A549 (cell line): ENCODE results near the gene ENTHD1. TPM values are rescaled to one million over a fixed set of nuclear protein-coding genes. Genes with fewer than 3 reads are reported as not detected.

Source experiments
- ATAC-seq, 2 experiments: fragments of 200-7000 bp in 1 of 2; fragments of >200 bp in 1 of 2; cut with Nextera tagmentation in 1 of 2; cut with Tn5 transposase in 1 of 2; 3 replicates each; pipeline versions ENCODE4 v1.8.0 to v1.9.1; 2018 to 2020; ENCODE audit warnings: mild to moderate bottlenecking in 1 of 2, moderate library complexity in 1 of 2
- CTCF ChIA-PET: fragments of 300-600 bp; sonication (Branson Sonifier 250); formaldehyde crosslinking; extraction: SDS; loops from one replicate; lab custom pipeline; 2021; ENCODE audit warnings: antibody characterized with exemption, inconsistent platforms; lab: Yijun Ruan, JAX
- POLR2A ChIA-PET: fragments of 350-600 bp; formaldehyde crosslinking; extraction: SDS; loops from one replicate; lab custom pipeline; 2021; ENCODE audit warnings: antibody characterized with exemption, inconsistent platforms; lab: Yijun Ruan, JAX
- DNase-seq, 2 experiments: peaks; one replicate each; pipeline versions ENCODE4 v3.0.0 to v3.0.0-alpha.2; 2011 to 2016; ENCODE audit warnings: low read depth in 1 of 2, low spot score in 1 of 2
- FAIRE-seq: peaks from 2 replicates; lab custom pipeline; 2011; peaks lifted over from hg19 to GRCh38; lab: Jason Lieb, UNC
- H3K27ac ChIP-seq, 2 experiments: fragments of >200 bp; sonication (Bioruptor Twin); formaldehyde crosslinking; 3 replicates each; pipeline ENCODE4 v1.5.1; 2016 to 2017
- H3K4me1 ChIP-seq: fragments of >200 bp; sonication (Bioruptor Twin); formaldehyde crosslinking; 3 replicates; pipeline ENCODE4 v1.6.1; 2016
- H3K4me2 ChIP-seq: fragments of >200 bp; sonication (Bioruptor Twin); formaldehyde crosslinking; 3 replicates; pipeline ENCODE4 v1.6.1; 2016
- H3K4me3 ChIP-seq: fragments of >200 bp; sonication (Bioruptor Twin); formaldehyde crosslinking; 3 replicates; pipeline ENCODE4 v1.5.1; 2016
- H3K9me3 ChIP-seq: fragments of >200 bp; sonication (Bioruptor Twin); formaldehyde crosslinking; 3 replicates; pipeline ENCODE4 v1.6.1; 2016
- EHF ChIP-seq: fragments of 250-450 bp; sonication (Bioruptor Pico); IDR thresholded peaks from 2 replicates; pipeline ENCODE4 v1.5.0; 2020; ENCODE audit warnings: mild to moderate bottlenecking
- EP300 ChIP-seq, 2 experiments: fragments of >200 bp; sonication (Bioruptor Twin); formaldehyde crosslinking; IDR thresholded peaks; 2 replicates in 1 of 2; 3 replicates in 1 of 2; pipeline ENCODE4 v1.6.1; 2016 to 2017
- KDM5A ChIP-seq: fragments of 200-600 bp; sonication (generic); IDR thresholded peaks from 2 replicates; pipeline ENCODE4 v1.6.1; 2016; ENCODE audit warnings: antibody characterized with exemption, mild to moderate bottlenecking
- MYC ChIP-seq: IDR thresholded peaks from 2 replicates; pipeline ENCODE4 v1.6.1; 2012; ENCODE audit warnings: mild to moderate bottlenecking, inconsistent platforms, low read length, improper control_type of control experiment, borderline replicate concordance
- NFE2L2 ChIP-seq: fragments of 150-350 bp; conservative IDR thresholded peaks from 2 replicates; pipeline ENCODE4 v1.6.1; 2014; ENCODE audit warnings: low read length
- PHF8 ChIP-seq: fragments of 200-600 bp; sonication (generic); IDR thresholded peaks from 2 replicates; pipeline ENCODE4 v1.6.1; 2016; ENCODE audit warnings: low read depth, mild to moderate bottlenecking, antibody characterized with exemption, moderate library complexity, borderline replicate concordance
- POLR2AphosphoS2 ChIP-seq: conservative IDR thresholded peaks from 2 replicates; pipeline ENCODE4 v1.6.1; 2012; ENCODE audit warnings: low read length, improper control_type of control experiment, inconsistent platforms
- TP53 ChIP-seq: fragments of 250-450 bp; sonication (Bioruptor Pico); IDR thresholded peaks from 2 replicates; pipeline ENCODE4 v1.5.0; 2021; ENCODE audit warnings: mild to moderate bottlenecking, moderate library complexity
- ZC3H11A ChIP-seq: fragments of 450-650 bp; IDR thresholded peaks from 2 replicates; pipeline ENCODE4 v1.6.1; 2014; ENCODE audit warnings: antibody characterized with exemption, mild to moderate bottlenecking
- ZFP36 ChIP-seq: fragments of 450-650 bp; IDR thresholded peaks from 2 replicates; pipeline ENCODE4 v1.6.1; 2014; ENCODE audit warnings: borderline replicate concordance; ENCODE audit not compliant: partially characterized antibody
- WGBS: methylation state at CpG from one replicate; pipeline ENCODE4 v1.1.6; 2017; ENCODE audit errors: missing lambda C conversion rate; 5-methylcytosine and 5-hydroxymethylcytosine counted together
- polyA plus RNA-seq, 4 experiments: library from polyadenylated mRNA; depleted of rRNA in 3 of 4; stranded (reverse); fragments of >200 nt; fragmentation: RNase III in 1 of 4; extraction: RNeasy Plus Mini Kit Qiagen cat#74134 plus additional on column Dnase treatment in 1 of 4; gene quantifications; 2 replicates in 3 of 4; 3 replicates in 1 of 4; pipeline ENCODE4 v1.2.3, GENCODE V29; 2011 to 2017
- TF ChIP-seq, protein P1 (sequence below): fragments of 150-350 bp; IDR thresholded peaks from 2 replicates; pipeline ENCODE4 v1.6.1; 2014; ENCODE audit warnings: low read depth, mild to moderate bottlenecking, low read length
- TF ChIP-seq, protein P2 (sequence below): fragments of 250-450 bp; sonication (Bioruptor Pico); IDR thresholded peaks from 2 replicates; pipeline ENCODE4 v1.5.0; 2021; ENCODE audit warnings: mild to moderate bottlenecking, moderate library complexity, borderline replicate concordance
- TF ChIP-seq, protein P3 (sequence below): fragments of 450-650 bp; IDR thresholded peaks from 2 replicates; pipeline ENCODE4 v1.6.1; 2014; ENCODE audit warnings: antibody characterized with exemption
- TF ChIP-seq, protein P4 (sequence below): IDR thresholded peaks from 2 replicates; pipeline ENCODE4 v1.6.1; 2012; ENCODE audit warnings: low read depth, borderline replicate concordance
- TF ChIP-seq, protein P5 (sequence below): fragments of >200 bp; sonication (Bioruptor Twin); formaldehyde crosslinking; IDR thresholded peaks from 3 replicates; pipeline ENCODE4 v1.6.1; 2016
- TF ChIP-seq, protein P6 (sequence below): IDR thresholded peaks from 2 replicates; pipeline ENCODE4 v1.6.1; 2012

ENTHD1 gene
- polyA plus RNA-seq, 2 of the 4 experiments (the other 2 are of a cell fraction), result not detected

DNA sequence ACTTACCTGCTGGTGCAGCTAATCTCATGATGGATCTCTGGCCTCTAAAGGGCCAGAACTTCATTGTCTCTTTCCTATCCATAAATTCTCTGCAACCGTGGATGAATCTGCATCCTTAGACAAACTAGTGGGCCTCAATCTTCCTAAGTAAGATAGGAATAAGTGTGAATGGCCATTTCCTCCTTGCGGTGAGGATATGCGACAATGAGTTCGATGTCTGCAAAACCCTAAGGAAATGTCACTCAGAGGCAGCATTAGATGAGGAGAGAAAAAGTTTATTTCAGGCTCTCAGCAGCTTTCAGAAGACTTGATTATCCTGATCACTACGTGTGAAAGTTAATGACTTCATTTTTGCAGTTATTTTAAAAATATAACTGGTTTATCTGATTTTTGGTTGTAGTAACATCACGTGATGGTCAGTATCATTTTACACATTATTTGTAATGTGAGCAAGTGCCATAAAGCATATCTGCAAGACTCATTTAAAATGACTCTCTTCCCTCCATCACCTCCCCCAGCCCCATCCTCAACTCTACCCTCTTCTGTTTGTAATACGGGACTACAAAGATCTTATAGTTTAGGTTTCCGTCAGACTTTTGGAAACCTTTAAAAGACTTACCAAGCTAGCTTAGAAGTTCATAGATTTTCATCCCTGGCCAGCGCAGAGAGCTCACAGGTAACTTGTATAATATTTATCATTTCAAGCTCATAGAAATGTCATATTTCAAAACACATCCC is 17.5 kb upstream of the ENTHD1 start:
- POLR2A ChIA-PET, result no interaction called here
- H3K4me1 ChIP-seq, result no peaks in the 10 kb centered on the region
- WGBS, result 67% methylated on average over 9 of the region's 9 CpGs
- no peaks in the 10 kb centered on the region for H3K9me3 ChIP-seq
- no peak for DNase-seq
- H3K27ac ChIP-seq, result no peak overlapping the region
- no peak for TF ChIP-seq EP300 (IDR thresholded peaks at IDR 0.05)
- TF ChIP-seq, protein P1, sequence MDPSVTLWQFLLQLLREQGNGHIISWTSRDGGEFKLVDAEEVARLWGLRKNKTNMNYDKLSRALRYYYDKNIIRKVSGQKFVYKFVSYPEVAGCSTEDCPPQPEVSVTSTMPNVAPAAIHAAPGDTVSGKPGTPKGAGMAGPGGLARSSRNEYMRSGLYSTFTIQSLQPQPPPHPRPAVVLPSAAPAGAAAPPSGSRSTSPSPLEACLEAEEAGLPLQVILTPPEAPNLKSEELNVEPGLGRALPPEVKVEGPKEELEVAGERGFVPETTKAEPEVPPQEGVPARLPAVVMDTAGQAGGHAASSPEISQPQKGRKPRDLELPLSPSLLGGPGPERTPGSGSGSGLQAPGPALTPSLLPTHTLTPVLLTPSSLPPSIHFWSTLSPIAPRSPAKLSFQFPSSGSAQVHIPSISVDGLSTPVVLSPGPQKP, result no peak
- TF ChIP-seq EHF (CRISPR knock-in tag), result no peak
- no peak for TF ChIP-seq KDM5A
- TF ChIP-seq, all 56 proteins: peak for 0
- FAIRE-seq (no peak), ATAC-seq (no peak)
- CTCF ChIA-PET, result interaction anchor here (0.6 to 1.5 kb wide), 3 partner anchors 22 to 437 kb away, joined by 3 read pairs; no protein-coding TSS in a partner anchor
- no peak overlapping the region for H3K4me3 ChIP-seq
- no peak overlapping the region for H3K4me2 ChIP-seq

DNA sequence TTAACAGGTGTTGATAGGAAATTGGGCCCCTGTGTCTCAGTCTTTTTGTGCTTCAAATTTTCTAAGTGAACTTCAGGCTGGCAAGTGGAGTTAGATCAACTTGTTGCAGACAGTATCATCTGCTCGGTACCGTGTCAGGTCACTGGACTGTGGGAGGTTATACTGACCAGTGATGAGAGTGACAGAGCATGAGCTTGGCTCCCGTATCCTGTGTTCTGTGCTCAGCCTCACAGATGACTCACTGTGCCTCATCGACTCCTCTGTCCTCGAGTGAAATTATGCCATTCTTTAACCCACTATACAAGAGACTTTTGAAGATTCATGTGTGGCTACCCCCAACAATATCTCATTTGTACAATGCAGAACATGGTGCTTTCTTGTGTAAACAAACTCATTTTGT is 15.2 kb upstream of the ENTHD1 start:
- POLR2A ChIA-PET, result no interaction called here
- Histone ChIP-seq H3K9me3 (no peaks in the 10 kb centered on the region), H3K4me3 (no peak overlapping the region), H3K4me2 (no peak overlapping the region), H3K4me1 (no peaks in the 10 kb centered on the region), H3K27ac (no peak overlapping the region)
- no peak for DNase-seq
- no peak for FAIRE-seq
- ATAC-seq, result no peak
- CTCF ChIA-PET, result no interaction called here
- TF ChIP-seq ZFP36 (no peak), NFE2L2 (no peak), TP53 (CRISPR knock-in tag) (no peak), ZC3H11A (no peak)
- TF ChIP-seq, protein P2, sequence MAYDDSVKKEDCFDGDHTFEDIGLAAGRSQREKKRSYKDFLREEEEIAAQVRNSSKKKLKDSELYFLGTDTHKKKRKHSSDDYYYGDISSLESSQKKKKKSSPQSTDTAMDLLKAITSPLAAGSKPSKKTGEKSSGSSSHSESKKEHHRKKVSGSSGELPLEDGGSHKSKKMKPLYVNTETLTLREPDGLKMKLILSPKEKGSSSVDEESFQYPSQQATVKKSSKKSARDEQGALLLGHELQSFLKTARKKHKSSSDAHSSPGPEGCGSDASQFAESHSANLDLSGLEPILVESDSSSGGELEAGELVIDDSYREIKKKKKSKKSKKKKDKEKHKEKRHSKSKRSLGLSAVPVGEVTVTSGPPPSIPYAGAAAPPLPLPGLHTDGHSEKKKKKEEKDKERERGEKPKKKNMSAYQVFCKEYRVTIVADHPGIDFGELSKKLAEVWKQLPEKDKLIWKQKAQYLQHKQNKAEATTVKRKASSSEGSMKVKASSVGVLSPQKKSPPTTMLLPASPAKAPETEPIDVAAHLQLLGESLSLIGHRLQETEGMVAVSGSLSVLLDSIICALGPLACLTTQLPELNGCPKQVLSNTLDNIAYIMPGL, result no peak
- TF ChIP-seq, protein P3, sequence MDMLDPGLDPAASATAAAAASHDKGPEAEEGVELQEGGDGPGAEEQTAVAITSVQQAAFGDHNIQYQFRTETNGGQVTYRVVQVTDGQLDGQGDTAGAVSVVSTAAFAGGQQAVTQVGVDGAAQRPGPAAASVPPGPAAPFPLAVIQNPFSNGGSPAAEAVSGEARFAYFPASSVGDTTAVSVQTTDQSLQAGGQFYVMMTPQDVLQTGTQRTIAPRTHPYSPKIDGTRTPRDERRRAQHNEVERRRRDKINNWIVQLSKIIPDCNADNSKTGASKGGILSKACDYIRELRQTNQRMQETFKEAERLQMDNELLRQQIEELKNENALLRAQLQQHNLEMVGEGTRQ, result no peak
- TF ChIP-seq, protein P4, sequence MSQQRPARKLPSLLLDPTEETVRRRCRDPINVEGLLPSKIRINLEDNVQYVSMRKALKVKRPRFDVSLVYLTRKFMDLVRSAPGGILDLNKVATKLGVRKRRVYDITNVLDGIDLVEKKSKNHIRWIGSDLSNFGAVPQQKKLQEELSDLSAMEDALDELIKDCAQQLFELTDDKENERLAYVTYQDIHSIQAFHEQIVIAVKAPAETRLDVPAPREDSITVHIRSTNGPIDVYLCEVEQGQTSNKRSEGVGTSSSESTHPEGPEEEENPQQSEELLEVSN, result no peak
- 28% methylated on average over 5 of the region's 5 CpGs for WGBS

DNA sequence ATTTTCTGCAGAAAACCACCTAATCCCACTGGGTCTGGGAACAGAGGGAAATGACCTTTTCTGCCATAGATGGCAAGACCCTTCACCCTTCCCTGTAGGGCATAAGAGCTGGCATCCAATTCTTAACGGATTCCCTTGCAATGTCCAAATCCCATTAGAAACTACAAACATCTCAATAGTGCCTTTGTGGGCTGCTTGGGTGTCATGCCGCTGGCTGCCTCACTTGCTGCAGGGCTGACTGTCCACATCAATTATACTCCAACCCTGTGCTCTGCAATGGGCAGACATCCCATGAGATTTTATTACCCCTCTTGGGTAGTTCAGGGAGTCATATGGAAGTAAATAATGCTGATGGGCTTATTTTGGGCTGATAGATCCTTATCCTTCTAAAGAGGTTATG is 14.6 kb upstream of the ENTHD1 start:
- Histone ChIP-seq H3K9me3 (no peaks in the 10 kb centered on the region), H3K4me1 (no peaks in the 10 kb centered on the region), H3K4me3 (no peak overlapping the region), H3K27ac (no peak overlapping the region), H3K4me2 (no peak overlapping the region)
- no peak for ATAC-seq
- CTCF ChIA-PET, result interaction anchor here (1.1 kb wide), 1 partner anchor 35 kb away, joined by 4 read pairs; no protein-coding TSS in a partner anchor
- TF ChIP-seq PHF8 (no peak), POLR2AphosphoS2 (no peak), ZFP36 (no peak), EHF (CRISPR knock-in tag) (no peak), MYC (no peak)
- TF ChIP-seq, protein P5, sequence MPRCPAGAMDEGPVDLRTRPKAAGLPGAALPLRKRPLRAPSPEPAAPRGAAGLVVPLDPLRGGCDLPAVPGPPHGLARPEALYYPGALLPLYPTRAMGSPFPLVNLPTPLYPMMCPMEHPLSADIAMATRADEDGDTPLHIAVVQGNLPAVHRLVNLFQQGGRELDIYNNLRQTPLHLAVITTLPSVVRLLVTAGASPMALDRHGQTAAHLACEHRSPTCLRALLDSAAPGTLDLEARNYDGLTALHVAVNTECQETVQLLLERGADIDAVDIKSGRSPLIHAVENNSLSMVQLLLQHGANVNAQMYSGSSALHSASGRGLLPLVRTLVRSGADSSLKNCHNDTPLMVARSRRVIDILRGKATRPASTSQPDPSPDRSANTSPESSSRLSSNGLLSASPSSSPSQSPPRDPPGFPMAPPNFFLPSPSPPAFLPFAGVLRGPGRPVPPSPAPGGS, result no peak
- TF ChIP-seq, protein P6, sequence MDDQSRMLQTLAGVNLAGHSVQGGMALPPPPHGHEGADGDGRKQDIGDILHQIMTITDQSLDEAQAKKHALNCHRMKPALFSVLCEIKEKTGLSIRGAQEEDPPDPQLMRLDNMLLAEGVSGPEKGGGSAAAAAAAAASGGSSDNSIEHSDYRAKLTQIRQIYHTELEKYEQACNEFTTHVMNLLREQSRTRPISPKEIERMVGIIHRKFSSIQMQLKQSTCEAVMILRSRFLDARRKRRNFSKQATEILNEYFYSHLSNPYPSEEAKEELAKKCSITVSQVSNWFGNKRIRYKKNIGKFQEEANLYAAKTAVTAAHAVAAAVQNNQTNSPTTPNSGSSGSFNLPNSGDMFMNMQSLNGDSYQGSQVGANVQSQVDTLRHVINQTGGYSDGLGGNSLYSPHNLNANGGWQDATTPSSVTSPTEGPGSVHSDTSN, result no peak
- DNase-seq, result no peak
- WGBS, result 24% methylated on average over 2 of the region's 2 CpGs
- POLR2A ChIA-PET, result no interaction called here
- FAIRE-seq, result no peak
